AG09309 (cell line): Measurements from ENCODE around the gene CCL24.

Experiments used
- DNase-seq: peaks from one replicate; pipeline ENCODE4 v3.0.0-alpha.2; 2010; ENCODE audit warnings: low read depth
- H3K4me3 ChIP-seq: 2 replicates; pipeline ENCODE4 v1.5.1; 2011; ENCODE audit warnings: mild to moderate bottlenecking, low read depth, low read length, moderate library complexity; ENCODE audit not compliant: control insufficient read depth
- CTCF ChIP-seq: IDR thresholded peaks from 2 replicates; pipeline ENCODE4 v1.5.1; 2011; ENCODE audit warnings: mild to moderate bottlenecking, low read depth, low read length, inconsistent platforms; ENCODE audit not compliant: insufficient read depth, control insufficient read depth; ENCODE audit errors: missing control alignments

The CCL24 gene

DNA sequence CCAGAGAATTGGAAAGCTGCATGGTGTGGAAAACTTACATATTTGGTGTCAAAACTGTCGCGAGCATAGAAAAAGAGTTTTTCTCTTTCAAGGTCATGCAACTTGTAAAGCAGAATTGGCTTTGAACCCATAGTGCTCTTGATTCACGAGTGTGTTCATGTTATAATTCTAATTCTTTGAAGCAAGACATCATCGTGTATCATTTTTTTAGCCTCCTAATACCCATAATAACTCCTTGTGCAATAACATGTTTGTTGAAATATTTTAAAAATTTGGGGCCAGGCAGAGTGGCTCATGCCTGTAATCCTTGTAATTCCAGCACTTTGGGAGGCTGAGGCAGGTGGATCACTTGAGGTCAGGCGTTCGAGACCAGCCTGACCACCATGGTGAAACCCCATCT, 4.2 kb downstream of the CCL24 start:
- DNase-seq, result no peak

DNA sequence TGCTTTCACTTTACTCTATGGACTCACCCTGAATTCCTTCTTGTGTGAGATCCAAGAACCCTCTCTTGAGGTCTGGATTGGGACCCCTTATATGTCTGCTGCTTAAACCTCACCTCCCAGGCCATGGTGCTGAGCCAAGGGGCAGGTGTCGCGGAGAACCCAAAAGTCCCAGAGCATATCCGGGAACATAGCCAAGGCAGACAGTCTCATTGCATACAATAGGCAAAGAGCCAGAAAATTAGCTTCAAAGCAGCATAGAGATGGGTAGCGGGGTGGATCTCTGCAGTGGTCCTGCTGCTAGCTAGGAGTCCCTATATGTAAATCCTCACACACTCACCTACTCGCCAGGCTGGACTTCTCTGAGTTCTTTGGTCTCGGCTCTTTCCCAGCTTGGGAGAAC, 5.5 kb downstream of the CCL24 start:
- H3K4me3 ChIP-seq, result no peak overlapping the region
- DNase-seq, result no peak
- TF ChIP-seq CTCF, result no peak

More for the DNA sequence above, 4.2 kb downstream of the CCL24 start:
- no peak overlapping the region for H3K4me3 ChIP-seq
- no peak for TF ChIP-seq CTCF

GRCh38 chr7:75807452-75807851, 6.2 kb downstream of the CCL24 start:
- no peak overlapping the region for H3K4me3 ChIP-seq
- TF ChIP-seq CTCF, result no peak
- no peak for DNase-seq

DNA sequence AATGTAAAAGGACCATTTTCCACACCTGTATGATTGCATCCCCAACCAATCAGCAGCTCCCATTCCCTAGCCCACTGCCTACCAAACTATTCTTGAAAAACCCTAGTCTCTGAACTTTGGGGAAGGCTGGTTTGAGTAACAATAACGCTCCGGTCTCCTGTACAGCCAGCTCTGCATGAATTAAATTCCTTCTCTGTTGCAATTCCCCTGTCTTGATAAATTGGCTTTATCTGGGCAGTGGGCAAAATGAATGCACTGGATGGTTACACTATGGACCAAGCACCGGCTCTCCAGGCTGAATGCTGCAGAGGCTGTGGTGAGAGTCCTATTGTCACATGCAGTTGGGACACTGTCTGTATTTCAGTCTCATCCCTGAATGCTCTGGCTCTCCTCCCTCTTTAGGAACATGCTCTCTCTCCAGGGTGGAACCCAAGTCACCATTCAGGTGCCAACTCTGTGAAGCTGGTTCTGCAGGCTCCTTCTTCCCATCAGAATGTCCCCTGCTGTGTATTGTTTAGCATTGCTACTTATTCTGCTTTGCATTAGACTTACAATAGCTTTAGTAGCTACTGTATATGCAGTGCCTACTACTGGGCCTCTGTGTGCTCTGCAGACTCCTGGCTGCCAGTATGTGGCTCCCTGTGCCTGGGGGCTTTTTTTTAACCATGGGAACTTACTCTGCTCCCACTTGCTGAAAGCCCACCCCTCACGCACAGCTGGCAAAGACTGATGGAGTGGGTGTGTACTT, 6.9 kb downstream of the CCL24 start:
- no peak for TF ChIP-seq CTCF
- H3K4me3 ChIP-seq, result no peak overlapping the region
- DNase-seq, result no peak

GRCh38 chr7:75804705-75805104, 8.9 kb downstream of the CCL24 start:
- H3K4me3 ChIP-seq, result no peak overlapping the region
- no peak for TF ChIP-seq CTCF
- no peak for DNase-seq

GRCh38 chr7:75804004-75804403, 9.6 kb downstream of the CCL24 start:
- TF ChIP-seq CTCF, result no peak
- H3K4me3 ChIP-seq, result no peak overlapping the region
- DNase-seq, result no peak

- H3K4me3 ChIP-seq, result no peak overlapping the region
- TF ChIP-seq CTCF, result no peak
- no peak for DNase-seq
These were observed 11.1 kb downstream of the CCL24 start for GRCh38 chr7:75802552-75802821.
